HG03571 (cell line): ENCODE results near the gene DCUN1D3.

ENCODE experiments used
- ATAC-seq: cut with Tn5 transposase; IDR thresholded peaks from one replicate; pipeline ENCODE4 v1.9.1; 2021; ENCODE audit not compliant: unreplicated experiment

The DCUN1D3 gene

GRCh38 chr16:20889625-20890275, 10.4 kb downstream of the DCUN1D3 start:
- no peak for ATAC-seq

DNA sequence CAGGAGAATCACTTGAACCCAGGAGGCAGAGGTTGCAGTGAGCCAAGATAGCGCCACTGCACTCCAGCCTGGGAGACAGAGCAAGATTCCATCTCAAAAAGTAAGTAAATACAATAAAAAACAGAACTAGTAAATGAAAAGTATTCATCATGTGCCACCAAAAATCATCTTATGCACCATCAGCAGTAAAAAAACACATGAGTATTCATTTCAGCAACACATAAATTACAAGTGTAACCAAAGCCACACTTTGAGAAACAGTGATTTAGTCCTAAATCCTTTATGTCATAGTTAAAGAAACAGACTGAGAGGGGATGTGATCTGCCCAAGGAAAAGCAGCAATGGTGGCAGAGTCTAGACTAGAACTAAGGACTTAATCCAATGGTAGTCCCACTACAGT, 13.0 kb downstream of the DCUN1D3 start:
- ATAC-seq: no peak

DNA sequence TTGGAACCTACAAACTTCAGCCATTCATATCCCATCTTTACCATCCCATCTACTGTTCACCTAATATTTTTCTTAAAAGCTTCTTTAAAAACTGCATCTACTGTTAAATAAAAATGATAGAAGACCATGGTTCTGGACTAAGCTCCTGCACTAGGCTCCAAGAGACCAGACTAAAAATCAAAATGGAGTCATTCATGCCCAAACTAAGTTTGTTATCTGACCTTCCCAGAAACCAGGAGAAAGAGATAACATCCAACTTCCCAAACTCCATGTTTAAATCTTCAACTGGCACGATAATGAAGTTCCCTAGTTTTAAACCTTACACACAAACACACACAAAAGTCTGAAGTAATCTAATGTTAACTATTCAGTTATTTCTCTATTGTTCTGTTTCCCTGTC, 13.8 kb downstream of the DCUN1D3 start:
- ATAC-seq: no peak

DNA sequence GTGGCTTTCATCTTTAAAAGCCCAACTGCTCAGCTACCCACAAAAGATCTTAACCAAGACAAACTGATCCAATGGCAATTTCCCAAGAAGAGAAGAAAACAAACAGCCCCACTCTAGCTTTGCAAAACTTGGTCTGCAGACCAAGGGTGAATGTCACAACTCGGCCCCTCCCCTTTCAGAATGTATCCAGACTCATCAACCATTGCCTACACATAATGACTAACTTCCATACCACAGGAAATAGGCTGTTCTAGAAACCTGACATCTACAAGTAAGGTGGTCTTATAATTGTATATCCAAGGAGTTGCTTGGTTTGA, 16.0 kb downstream of the DCUN1D3 start:
- ATAC-seq: no peak

DNA sequence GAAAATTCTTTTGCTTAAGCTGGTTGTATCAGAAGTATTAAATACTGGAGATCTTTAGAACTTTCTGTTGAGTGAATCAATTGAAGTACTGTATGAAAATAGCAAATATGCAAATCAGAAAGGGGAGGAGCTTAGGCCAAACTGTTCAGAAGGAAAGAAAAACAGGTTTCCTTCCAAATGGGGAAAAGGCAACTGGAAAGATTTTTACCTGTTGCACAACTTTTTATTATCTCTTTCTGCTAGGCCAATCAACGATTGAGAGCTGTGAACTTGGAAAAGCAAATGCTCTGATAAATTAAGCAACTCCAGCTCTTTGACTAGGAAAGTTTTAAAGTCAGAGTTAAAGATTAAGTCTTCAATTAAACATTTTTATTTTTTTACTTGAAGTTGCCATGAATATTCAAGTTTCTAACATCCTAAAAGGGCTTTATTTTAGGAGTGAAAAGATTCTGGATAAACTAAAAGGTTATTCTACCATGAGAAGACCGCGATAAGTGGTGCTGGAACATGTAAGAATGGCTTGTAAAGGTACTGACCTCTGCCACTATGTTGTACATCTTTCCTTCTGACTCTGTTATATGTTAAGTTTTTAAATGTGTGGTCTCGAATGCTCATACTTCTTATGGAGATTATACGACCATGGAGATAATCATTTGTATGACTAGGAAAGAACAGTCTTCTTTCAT, 16.5 kb downstream of the DCUN1D3 start:
- no peak for ATAC-seq

DNA sequence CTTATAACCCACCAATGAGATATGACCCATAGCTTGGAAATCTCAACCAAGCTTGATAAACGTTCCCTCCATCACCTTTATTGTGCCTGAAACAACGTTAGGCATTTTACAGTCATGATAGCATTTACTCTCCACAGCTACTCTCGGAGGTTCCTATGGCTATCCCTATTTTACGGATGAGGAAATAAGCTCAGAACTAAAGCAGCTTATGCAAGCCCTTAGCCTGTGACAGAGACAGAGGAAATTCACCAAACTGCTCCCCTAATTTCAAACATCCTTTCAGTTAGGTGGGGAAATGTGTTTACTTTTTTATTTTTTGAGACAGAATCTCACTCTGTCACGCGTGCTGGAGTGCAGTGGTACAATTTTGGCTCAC, 18.7 kb downstream of the DCUN1D3 start:
- ATAC-seq: no peak

- ATAC-seq: no peak
Measured at GRCh38 chr16:20880867-20881502, 19.2 kb downstream of the DCUN1D3 start.

GRCh38 chr16:20879175-20880040, 20.8 kb downstream of the DCUN1D3 start:
- no peak for ATAC-seq

- ATAC-seq: no peak
Measured at GRCh38 chr16:20878682-20879147, 21.4 kb downstream of the DCUN1D3 start.

GRCh38 chr16:20875355-20875650, 24.9 kb downstream of the DCUN1D3 start:
- no peak for ATAC-seq

DNA sequence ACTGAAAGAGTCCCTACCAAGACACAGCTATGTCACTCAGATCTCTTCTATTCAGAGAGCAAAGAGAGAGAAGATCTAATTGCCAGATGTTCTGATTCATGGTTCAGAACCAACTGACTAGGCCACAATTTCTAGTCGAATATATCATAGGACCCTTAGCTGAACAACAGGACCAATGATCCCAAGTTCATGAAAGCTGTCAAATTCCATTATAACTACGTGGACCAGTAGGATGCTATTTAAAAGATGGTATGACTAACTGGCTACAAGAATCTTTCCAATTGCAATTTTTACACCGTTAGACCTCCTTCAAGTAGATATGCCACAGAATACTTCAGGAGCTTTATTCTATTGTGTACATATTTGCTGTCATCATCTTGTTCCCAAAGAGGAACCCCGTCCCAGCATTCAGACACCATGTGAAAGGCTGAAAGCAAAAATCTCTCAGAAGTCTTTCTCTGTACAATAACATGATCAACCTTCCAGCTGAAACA, 26.0 kb downstream of the DCUN1D3 start:
- ATAC-seq: no peak

- ATAC-seq: no peak
Measured at GRCh38 chr16:20873331-20873730, 26.8 kb downstream of the DCUN1D3 start.

- ATAC-seq: no peak
Measured at GRCh38 chr16:20871941-20872815, 28.0 kb downstream of the DCUN1D3 start.

- ATAC-seq: no peak
Measured at GRCh38 chr16:20871258-20871657, 28.9 kb downstream of the DCUN1D3 start.

DNA sequence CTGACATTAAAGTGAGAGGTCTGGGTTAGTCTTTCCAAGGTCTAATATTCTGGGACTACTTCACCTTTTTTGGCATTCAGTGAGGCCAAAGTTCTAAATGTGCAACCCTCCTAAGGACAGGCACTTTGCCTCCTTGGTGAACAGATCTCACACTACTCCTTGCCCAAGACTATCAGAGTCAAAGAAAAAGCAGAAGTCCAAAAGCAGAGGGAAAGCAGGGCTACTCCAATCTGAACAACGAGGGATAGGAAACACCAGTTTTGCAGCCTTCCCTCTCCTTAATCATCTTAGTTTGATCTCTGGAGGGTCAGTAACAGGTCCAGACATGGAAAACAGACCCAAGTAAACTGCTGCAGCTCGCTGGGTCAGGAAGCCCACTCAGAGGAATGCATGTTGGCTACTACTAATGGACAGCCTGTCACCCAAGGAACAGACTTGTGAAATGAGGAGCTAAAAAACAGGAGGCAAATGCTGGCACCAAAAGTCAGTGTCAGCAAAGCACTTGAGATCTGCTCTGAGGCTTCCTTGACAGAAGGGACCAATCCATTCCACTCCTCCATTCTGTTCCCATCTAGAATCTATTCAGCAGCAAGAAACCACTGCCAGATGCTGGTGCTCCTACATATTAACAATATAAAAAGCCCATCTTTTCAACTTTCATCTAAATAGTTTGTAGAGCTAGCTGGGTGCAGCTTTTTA, 29.9 kb downstream of the DCUN1D3 start:
- ATAC-seq: no peak

DNA sequence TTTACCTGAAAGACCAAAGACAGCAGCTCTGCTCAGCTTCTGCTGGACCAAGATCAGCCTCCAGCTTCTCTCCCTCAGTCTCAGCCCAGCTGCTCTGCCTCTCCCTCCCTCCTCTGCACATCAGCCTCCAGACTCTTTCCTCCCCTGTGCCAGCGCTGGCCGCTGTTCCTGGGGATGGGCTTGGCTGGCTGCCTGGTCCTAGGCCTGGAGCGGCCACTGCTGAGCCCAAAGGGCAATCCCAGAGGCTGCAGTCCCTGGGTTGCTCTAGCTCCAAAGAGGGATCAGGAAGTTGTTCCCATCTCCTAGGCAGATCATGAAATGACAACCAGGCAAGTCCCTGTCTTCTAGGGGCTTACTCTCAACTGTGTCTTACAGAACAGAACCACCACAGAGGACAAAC, 31.3 kb downstream of the DCUN1D3 start:
- ATAC-seq: no peak

- no peak for ATAC-seq
Measured at GRCh38 chr16:20867585-20867984, 32.6 kb downstream of the DCUN1D3 start.

DNA sequence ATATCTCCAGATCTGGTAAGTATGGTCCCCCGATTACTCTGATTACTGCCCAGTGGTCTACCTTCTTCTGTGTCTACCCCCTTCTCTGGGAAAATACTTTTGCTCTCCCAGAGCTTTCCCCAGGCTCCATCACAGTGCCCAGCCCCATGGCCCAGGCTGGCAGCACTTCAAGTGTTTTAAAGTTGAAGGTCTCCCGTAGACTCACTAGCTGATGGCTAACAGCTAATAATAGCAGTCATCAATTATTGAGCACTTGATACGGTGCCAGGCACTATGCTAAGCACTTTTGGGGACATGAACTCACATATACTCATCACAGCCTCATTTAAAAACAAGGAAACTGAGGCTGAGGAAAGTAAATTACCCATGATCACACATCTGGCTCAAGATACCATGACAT, 33.4 kb downstream of the DCUN1D3 start:
- no peak for ATAC-seq

GRCh38 chr16:20866145-20866772, 33.9 kb downstream of the DCUN1D3 start:
- ATAC-seq: peak; percentile 24
